OCI-LY7 (cell line): Measurements from ENCODE around the gene KLRD1.

Experiments used
- EZH2phosphoT487 ChIP-seq: fragments of 200-600 bp; sonication (generic); IDR thresholded peaks from 2 replicates; pipeline ENCODE4 v1.6.1; 2018; ENCODE audit warnings: low read depth, borderline replicate concordance, mild to moderate bottlenecking, mixed run types, antibody characterized with exemption, low read length, moderate library complexity, mixed read lengths
- TF ChIP-seq, protein P1 (sequence below): fragments of 200-600 bp; sonication (generic); conservative IDR thresholded peaks from 2 replicates; pipeline ENCODE4 v1.5.1; 2014; ENCODE audit warnings: mild to moderate bottlenecking, antibody characterized with exemption, low read length, moderate library complexity, mixed read lengths

DNA sequence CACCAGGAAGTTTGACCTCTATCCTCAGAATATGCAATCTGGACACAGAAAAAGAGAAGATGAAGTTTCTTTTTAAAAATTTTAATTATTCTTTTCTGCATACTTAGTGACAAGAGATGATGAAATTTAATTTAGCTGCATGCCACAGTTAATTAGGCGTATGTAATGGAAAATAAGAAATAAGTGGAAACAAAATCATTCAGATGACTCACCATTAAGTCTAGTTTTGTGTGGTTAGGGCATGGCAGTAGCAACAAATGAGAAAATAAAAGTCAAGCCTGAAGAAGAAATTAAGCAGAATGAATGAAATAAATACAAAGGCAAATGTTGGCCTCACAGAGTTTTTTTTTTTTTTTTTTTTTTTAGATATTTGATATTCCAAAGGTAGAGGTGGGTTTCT is 30.9 kb upstream of the KLRD1 start:
- TF ChIP-seq, protein P1, sequence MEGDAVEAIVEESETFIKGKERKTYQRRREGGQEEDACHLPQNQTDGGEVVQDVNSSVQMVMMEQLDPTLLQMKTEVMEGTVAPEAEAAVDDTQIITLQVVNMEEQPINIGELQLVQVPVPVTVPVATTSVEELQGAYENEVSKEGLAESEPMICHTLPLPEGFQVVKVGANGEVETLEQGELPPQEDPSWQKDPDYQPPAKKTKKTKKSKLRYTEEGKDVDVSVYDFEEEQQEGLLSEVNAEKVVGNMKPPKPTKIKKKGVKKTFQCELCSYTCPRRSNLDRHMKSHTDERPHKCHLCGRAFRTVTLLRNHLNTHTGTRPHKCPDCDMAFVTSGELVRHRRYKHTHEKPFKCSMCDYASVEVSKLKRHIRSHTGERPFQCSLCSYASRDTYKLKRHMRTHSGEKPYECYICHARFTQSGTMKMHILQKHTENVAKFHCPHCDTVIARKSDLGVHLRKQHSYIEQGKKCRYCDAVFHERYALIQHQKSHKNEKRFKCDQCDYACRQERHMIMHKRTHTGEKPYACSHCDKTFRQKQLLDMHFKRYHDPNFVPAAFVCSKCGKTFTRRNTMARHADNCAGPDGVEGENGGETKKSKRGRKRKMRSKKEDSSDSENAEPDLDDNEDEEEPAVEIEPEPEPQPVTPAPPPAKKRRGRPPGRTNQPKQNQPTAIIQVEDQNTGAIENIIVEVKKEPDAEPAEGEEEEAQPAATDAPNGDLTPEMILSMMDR, result no peak
- TF ChIP-seq EZH2phosphoT487, result no peak
